Activated gamma-delta T cell treated with Interleukin-2 at 50 U/mL for 16 hours (primary cell): Measurements from ENCODE around the gene CTNND2.
"Not testable (repeated sequence)": the region's sequence is repeated elsewhere in the genome, so short reads cannot be mapped to it uniquely, and the experiment has no call there.

Source experiments
- DNase-seq: peaks from one replicate; pipeline ENCODE4 v3.0.0-alpha.2; 2020

The CTNND2 gene

DNA sequence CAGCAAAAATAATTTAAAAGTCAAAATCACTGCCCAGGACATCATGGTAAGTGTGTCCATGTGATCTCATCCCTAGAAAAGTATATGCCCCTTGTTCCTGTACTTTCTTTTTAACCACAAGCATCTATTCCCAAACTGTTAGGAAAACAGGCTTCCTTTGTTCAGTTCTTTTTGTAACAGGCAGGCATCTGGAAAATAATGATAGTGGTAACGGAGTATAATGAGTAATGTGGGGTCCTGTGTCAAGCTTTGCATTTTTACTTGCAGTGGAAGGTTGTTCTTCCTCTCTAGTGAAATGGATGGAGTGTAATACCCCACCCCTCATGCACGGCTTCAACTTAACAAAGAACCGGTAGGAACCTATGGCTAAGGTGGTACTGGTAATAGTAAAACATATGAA, 532.1 kb downstream of the CTNND2 start:
- DNase-seq: no peak

GRCh38 chr5:11371021-11371420, 533.2 kb downstream of the CTNND2 start:
- DNase-seq: no peak

- no peak for DNase-seq
Measured at GRCh38 chr5:11364531-11364930, 539.7 kb downstream of the CTNND2 start.

DNA sequence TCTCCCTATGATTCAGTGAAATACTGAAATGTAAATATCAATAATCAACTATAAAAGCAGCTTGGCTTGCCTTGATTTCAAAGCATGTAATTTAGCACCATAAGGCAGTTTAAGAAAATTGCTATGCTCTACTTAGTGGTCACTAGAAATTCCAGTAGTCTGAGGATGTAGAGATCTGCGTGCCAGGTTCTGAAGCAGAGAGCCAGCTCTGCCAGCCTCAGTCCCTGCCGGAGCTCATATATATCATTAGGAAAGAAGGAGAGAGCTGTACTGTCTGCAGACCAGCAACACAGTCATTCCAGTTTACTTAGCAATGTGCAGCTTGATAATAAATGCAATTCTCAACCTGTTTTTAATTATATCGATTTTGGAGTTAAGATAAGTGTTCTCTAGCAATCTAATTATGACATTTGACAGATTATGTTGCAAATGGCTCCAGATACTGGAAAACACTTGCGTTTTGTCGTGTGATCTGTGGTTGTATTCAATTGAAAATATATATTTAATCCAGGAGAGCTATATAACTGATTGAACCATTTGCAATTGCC, 540.5 kb downstream of the CTNND2 start:
- no peak for DNase-seq

DNA sequence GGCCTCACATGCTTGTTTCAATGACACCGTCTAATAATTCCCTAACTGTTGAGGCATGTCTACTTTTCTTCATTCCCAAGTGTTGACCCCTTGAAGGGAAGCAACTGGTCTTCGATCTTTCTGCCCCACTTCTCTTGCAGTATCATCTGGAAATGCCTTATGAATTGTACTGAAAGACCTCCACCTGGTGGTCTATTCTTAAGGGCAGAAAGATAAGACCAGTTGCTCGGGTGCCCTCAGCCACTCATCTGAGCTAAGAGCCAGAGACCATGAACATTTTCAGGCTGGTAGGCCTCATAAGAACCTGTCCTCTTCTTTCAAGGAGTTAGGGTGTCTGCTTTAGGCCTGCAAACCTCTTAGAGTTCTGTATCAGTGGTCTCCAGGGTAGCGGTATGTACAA, 542.5 kb downstream of the CTNND2 start:
- no peak for DNase-seq

DNA sequence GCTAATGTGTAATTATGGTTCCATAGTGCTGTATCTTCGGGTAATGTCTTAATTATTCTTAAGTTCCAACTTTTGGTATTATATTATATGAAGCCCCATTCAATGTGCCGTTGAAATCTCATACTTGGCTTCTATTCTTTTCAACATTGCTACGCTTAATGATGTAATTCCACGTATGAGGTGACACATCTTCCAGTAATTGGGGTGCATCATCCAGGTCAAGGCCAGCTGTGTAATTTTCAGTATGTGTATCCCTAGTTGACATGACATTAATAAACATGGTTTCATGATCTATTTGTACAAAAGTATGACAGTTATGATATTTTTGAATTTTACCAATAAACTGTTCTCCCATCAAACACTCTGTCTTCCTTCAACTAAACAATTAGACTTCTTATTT, 546.3 kb downstream of the CTNND2 start:
- DNase-seq: no peak

DNA sequence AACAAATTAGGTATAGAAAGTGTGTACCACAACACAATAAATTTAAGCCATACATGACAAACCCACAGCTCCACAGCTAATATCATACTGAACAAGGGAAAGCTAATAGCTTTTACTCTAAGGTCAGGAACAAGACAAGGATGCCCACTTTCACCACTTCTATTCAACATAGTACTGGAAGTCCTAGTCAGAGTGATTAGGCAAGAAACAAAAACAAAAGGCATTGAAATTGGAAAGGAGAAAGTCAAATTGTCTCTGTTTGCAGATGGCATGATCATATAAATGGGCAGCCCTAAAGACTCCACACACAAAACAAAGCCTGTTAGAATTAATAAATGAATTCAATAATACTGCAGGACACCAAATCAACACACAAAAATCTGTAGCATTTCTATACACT, 548.8 kb downstream of the CTNND2 start:
- DNase-seq: no peak

- DNase-seq: no peak
Measured at GRCh38 chr5:11346336-11346735, 557.9 kb downstream of the CTNND2 start.

DNA sequence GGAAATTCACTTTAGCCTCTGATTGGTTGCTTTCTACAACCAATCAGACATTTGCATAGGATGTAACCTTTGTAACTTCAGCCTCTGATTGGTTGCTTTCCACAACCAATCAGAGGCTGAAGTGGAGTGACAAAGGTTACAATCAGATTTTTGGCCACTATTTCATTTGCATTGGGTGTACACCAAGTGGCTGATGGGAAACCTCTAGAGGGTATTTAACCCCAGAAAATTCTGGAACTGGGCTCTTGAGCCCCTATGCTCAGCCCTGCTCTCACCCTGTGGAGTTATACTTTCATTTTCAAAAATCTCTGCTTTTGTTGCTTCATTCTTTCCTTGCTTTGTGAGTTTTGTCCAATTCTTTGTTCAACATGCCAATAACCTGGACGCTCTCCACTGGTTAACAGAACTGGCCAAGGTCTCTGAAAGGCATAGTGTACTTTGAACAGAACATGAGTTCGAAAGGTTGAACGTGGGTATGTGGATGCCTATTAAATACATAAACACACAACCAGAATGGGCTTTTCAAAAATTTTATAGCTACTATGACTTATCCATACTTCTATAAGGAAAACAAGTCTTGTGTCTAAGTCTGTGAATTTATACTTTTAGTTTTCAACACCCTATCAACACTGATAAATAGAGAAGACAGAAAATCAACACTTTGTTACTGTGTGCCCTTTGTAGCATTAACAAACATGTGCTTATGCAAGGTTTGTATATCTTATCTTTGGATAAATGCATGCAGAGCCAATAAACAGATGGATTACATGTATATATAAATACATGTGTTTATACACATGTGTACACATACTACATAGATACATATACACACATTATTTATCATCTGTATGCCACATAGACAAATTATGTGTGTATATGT, 568.1 kb downstream of the CTNND2 start:
- no peak for DNase-seq

GRCh38 chr5:11334404-11334803, 569.8 kb downstream of the CTNND2 start:
- DNase-seq: no peak

- DNase-seq: no peak
Measured at GRCh38 chr5:11329679-11330078, 574.6 kb downstream of the CTNND2 start.

GRCh38 chr5:11324521-11325289, 579.5 kb downstream of the CTNND2 start:
- no peak for DNase-seq

DNA sequence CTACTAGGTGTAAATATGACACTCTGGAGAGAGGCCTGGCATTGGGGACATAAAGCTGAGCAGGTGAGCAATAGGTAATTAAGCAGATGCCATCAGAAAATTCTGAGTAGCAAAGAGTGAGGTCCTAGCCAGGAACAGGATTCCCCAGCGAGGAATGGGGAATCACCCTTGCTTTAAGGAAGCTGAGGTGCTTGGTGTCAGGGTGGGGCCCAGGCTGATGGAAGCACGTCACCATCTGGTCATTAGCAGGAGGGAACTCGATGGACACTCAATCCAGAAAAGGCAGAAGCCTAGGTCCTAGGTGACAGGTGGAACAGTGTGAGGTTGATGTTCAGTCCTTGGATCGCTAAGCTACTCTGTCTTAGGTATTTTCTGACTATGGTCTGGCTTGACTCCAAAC, 580.5 kb downstream of the CTNND2 start:
- no peak for DNase-seq

DNA sequence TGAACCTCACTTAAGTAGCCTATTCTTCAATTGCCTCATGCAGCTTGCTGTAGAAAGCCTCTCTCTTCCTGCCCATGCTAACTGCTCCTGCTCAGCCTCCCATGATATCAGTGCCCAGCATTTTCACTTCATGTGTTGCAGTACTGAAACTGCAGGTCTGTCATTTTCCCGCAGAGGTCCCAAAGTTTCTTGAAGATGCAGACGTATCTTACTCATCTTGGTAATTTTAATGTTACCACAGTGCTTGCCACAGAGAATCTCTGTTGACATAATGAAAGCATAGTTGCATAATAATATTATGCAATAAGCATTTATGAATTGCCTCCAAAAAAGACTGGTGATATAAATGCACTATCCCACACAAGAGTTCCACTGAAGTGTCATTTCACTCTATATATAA, 582.1 kb downstream of the CTNND2 start:
- DNase-seq: no peak

DNA sequence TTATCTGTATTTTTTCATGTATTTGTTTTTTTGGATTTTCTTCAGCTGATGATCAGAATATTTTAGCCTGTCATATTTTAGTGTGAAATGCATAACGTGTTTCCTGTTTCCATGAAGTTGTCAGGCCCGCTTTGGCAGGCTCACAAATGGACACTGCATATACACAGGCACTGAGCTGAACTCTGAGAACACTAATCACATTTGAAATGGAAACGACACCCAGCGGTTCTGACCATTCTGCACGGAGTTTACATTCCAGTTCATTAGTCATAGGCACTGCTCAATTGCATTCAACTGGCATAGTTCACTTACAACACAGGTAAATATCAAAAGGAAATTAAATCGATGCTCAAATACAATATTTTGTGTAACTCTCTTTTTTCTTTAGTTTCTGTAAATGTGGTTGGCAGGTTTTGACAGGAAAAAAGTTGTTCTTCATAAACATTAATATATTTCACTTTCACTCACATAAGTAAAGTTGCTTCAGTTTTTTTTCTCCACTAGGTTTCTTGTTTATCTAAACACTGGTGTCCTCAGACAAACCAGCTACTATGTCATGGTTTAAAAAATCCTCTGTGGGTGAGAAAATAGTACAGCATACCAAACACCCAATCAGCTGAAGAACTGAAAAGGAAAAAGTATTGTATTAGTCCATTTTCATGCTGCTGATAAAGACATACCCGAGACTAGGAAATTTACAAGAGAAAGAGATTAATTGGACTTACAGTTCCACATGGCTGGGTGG, 584.2 kb downstream of the CTNND2 start:
- no peak for DNase-seq

DNA sequence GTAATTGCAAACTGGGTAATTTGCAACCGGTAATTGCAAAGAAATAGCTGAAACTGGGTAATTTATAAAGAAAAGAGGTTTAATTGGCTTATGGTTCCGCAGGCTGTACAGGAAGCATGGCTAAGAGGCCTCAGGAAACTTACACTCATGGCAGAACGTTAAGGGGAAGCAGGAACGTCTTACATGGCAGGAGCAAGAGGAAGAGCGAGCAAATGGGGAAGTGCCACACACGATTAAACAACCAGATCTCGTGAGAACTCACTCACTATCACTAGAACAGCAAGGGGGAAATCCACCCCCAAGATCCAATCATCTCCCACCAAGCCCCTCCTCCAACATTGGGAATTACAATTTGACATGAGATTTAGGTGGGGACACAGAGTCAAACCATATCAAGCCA, 590.6 kb downstream of the CTNND2 start:
- not testable (repeated sequence) for DNase-seq

DNA sequence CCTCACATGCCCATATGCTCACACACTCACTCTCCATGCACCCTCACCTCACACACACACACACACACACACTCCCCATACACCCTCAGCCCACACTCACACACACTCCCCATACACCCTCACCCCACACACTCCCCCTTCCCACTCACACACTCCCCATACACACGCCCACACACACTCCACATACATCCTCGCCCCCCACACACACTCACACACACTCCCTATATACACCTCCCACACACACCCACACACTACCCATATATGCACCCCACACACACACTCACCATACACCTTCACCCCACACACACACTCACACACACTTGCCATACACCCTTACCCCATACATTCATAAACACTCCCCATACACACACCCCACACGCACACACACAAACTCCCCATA, 592.5 kb downstream of the CTNND2 start:
- no peak for DNase-seq

GRCh38 chr5:11311272-11311671, 593.0 kb downstream of the CTNND2 start:
- no peak for DNase-seq

DNA sequence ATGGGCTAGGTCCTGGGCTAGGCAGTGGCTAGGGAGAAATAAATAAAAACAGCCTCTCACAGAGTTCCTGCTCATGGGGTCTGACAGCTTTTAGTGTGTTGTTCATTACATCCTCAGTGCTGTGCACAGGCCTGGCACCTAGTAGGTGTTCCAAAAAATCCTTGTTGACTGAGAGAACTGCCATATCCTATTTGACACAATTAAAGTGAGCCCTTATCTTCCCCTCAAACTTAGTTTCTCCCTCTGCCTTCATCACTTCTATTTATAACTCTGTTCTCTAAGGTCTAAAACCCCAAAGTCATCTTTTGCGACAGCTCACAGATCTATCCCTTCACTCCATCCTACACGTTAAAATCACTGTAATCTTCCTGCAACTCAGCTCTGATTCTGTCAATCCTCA, 594.1 kb downstream of the CTNND2 start:
- no peak for DNase-seq

DNA sequence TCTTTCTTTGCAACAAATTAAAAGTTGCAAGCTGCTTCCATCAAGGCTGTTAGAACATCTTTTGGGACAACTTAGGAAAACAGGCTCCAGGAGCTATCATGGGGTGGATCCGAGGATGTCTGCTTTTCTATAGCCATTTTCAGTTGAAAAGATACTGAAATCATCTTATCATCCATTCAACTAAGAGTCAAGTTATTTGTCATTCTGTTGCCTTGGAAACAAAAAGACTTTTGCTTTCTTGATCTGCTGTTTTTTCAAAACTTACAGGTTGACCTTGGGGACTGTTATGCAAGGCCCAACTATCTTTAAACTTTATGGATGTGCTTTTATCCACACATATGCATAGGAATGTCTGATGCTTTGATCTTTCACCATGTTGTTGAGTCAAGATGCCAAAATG, 597.9 kb downstream of the CTNND2 start:
- no peak for DNase-seq

- DNase-seq: no peak
Measured at GRCh38 chr5:11305245-11305644, 599.0 kb downstream of the CTNND2 start.

DNA sequence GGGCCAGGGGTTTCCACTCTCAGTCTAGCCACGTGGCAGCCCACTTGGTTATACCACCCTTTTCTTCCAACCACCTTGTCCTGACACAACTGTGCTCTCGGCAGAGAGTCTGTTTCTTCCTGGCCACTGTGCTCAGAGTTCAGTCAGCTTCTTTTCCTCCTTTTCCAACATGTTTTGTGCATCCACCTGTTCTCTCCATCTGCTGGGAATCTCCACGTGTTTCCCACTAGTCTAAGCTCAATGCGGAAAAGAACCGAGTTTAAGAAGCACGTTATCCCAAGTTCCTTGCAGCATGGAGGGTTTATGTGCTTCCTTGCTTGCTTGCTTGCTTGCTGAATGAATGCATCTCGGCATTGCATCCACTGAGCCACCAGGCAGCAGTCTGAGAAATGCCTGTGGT, 599.6 kb downstream of the CTNND2 start:
- no peak for DNase-seq

- no peak for DNase-seq
Measured at GRCh38 chr5:11302663-11303062, 601.6 kb downstream of the CTNND2 start.
